WERI-Rb-1 (cell line): Measurements from ENCODE around the gene CTU2.

ENCODE experiments used
- DNase-seq: peaks from one replicate; pipeline ENCODE4 v3.0.0-alpha.2; 2020
- H3K27ac ChIP-seq: fragments of 250-450 bp; sonication (Bioruptor Pico); 2 replicates; pipeline ENCODE4 v1.5.1; 2020; ENCODE audit warnings: mild to moderate bottlenecking, moderate library complexity
- H3K27me3 ChIP-seq: fragments of 250-450 bp; sonication (Bioruptor Pico); 2 replicates; pipeline ENCODE4 v1.5.1; 2021; ENCODE audit warnings: mild to moderate bottlenecking, low read depth, moderate library complexity; ENCODE audit not compliant: insufficient read depth, severe bottlenecking
- H3K36me3 ChIP-seq: fragments of 250-450 bp; sonication (Bioruptor Pico); 2 replicates; pipeline ENCODE4 v1.5.1; 2020; ENCODE audit warnings: mild to moderate bottlenecking, moderate library complexity
- H3K4me3 ChIP-seq: 2 replicates; pipeline ENCODE4 v1.5.1; 2011; ENCODE audit warnings: low read depth, mild to moderate bottlenecking, control low read depth, low read length
- H3K9me3 ChIP-seq: fragments of 250-450 bp; sonication (Bioruptor Pico); 2 replicates; pipeline ENCODE4 v1.5.1; 2021; ENCODE audit warnings: mild to moderate bottlenecking, moderate library complexity; ENCODE audit not compliant: severe bottlenecking
- TF ChIP-seq, protein P1 (sequence below): IDR thresholded peaks from 2 replicates; pipeline ENCODE4 v1.5.1; 2011; ENCODE audit warnings: low read depth, mild to moderate bottlenecking, control low read depth, inconsistent platforms, low read length

CTU2 gene

DNA sequence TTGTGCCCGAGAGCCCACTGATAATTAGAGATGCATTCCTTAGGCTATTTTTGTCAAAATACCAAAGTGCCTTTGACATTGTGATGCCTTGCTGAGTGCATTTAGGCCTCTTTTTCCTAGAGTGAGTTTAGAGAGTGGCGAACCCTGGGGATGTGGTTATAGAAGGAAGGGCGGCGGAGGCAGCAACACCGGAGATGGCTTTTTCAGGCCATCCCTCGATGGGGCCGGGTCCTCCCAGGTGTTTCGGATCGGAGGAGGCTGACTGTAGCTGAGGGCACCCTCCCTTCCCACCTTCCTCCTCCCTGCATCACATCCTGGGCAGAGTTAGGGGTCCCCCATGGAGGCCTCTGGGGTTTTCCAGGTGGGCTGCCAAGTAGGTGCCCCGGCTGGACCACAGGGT lies 13.4 kb upstream of the CTU2 start:
- Histone ChIP-seq H3K27ac (no peak overlapping the region), H3K4me3 (no peak overlapping the region), H3K27me3 (no peaks in the 10 kb centered on the region), H3K36me3 (no peaks in the 10 kb centered on the region; the same call in 1 of the 2 replicates), H3K9me3 (no peaks in the 10 kb centered on the region)
- TF ChIP-seq, protein P1, sequence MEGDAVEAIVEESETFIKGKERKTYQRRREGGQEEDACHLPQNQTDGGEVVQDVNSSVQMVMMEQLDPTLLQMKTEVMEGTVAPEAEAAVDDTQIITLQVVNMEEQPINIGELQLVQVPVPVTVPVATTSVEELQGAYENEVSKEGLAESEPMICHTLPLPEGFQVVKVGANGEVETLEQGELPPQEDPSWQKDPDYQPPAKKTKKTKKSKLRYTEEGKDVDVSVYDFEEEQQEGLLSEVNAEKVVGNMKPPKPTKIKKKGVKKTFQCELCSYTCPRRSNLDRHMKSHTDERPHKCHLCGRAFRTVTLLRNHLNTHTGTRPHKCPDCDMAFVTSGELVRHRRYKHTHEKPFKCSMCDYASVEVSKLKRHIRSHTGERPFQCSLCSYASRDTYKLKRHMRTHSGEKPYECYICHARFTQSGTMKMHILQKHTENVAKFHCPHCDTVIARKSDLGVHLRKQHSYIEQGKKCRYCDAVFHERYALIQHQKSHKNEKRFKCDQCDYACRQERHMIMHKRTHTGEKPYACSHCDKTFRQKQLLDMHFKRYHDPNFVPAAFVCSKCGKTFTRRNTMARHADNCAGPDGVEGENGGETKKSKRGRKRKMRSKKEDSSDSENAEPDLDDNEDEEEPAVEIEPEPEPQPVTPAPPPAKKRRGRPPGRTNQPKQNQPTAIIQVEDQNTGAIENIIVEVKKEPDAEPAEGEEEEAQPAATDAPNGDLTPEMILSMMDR, result no peak
- DNase-seq, result no peak

DNA sequence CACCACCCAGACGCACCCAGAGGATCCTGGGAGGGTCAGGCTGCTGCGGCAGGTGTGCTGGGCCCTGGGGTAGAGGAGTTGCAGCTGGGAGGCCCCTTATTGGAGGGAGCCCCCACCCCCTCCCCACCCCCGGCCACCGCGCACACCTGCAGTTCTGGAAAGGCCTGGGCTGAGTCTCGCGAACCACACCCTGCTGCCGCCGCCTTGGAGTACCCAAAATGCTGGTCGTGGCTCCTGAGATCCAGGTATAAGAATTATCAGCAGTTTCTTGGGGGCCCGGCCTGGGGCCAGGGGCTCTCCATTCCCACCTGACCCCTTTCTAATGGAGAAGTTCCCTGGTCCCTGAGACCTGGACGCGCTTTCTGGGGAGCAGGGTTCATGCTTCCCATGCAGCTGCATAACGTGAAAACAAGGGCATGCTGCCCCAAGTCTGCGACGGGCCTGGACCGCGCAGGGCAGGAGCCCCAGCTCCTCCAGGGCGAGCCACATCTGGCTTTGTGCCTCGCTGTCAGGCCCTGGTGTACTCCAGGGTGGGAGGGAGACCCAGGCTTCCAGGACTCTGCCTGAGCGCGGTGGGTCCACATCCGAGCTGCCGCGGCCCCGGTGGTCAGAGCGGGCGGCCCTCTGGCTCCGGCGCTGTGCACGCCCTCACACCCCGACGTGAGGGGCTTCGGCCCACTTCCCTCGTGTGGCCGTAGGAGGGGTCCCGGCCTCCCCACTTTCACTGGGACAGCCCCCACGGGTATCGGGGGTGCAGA lies 12.7 kb upstream of the CTU2 start:
- Histone ChIP-seq H3K36me3 (no peaks in the 10 kb centered on the region; the same call in 1 of the 2 replicates), H3K4me3 (no peak overlapping the region), H3K27ac (no peak overlapping the region), H3K9me3 (no peaks in the 10 kb centered on the region), H3K27me3 (no peaks in the 10 kb centered on the region)
- TF ChIP-seq, protein P1, result no peak
- no peak for DNase-seq

DNA sequence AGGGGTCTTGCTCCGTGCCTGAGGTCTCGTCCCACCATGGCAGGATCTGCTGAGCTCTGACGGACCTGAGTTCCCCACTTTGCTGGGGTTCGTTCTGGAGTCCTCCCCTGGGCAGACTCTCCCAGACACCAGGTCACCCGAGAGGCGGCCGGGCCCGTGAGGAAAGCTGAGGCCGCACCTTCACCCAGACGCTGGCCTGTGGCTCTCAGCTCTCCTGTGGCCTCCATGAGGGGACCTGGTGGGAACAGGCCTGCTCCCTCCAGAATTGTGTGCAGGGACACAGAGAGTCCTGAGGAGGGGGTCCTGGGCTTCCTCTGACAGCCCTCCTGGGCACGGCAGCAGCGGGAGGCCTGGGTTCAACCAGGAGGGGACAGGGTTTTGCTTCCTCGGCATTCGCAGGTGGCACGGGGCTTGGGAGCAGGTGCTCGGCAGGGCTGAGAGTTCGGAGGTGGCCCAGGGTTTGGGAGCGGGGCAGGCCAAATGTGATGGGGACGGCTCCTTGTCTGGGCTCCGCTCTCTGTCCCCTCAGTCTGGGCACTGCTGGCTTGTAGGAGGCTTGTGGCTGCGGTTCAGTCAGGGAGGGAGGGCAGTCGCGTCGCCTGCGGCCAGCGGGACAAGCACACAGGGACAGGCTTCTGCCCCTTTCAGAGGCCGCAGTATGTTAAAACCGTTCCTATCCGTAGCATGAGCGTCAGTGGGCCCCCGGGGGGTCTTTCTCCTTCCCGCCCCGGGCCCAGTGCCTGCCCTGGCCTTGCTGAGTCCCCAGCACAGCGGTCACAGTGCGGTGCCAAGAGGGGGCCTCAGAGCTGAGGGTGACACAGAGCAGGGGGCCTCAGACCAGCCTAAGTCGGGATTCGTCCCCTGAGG lies 11.8 kb upstream of the CTU2 start:
- Histone ChIP-seq H3K36me3 (no peaks in the 10 kb centered on the region; the same call in 1 of the 2 replicates), H3K9me3 (no peaks in the 10 kb centered on the region), H3K4me3 (no peak overlapping the region), H3K27me3 (no peaks in the 10 kb centered on the region), H3K27ac (no peak overlapping the region)
- TF ChIP-seq, protein P1, result no peak
- DNase-seq, result no peak

DNA sequence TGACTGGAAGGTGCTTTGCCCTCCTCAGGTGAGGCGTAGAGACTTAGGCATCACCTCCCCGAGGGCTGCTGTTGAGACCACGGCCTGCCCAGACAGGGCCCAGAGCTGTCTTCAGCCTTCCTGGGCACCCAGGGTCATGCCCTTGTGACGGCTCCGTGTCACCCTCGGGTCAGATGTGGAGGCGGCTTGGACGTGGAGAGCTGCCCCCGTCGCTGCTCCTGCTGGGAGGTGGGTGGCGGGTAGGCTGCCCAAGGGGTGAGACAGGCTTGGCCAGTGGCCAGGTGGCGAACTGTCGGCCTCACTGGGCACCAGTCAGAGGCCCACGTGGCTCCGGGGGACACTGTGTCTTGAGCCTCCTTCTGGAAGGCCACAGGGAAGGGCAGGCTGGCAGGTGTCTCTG lies 11.1 kb upstream of the CTU2 start:
- no peak overlapping the region for H3K27ac ChIP-seq
- DNase-seq, result no peak
- TF ChIP-seq, protein P1, result no peak

DNA sequence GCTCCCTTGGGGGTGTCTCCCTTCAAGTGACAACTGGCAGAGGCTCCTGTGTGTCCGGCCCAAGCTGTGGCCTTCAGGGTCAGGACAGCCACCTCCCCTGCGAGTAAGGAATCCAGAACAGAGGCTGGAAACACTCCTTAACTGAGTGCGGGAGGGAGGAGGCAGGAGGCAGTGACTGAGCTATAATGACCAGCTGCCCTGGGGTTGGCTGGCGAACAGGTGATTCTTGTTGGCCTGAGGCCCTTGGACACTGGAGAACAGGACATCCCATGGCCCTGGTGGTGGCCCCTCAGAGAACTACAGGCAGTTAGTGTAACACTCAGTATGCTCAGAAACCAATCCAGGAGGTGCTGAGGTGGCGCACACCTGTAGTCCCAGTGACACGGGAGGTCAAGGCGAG lies 10.6 kb upstream of the CTU2 start:
- Histone ChIP-seq H3K27ac (no peak overlapping the region), H3K9me3 (no peaks in the 10 kb centered on the region), H3K36me3 (no peaks in the 10 kb centered on the region; the same call in 1 of the 2 replicates), H3K27me3 (no peaks in the 10 kb centered on the region), H3K4me3 (no peak overlapping the region)
- TF ChIP-seq, protein P1, result no peak
- no peak for DNase-seq

More for the DNA sequence above, 11.1 kb upstream of the CTU2 start:
- Histone ChIP-seq H3K27me3 (no peaks in the 10 kb centered on the region), H3K4me3 (no peak overlapping the region), H3K36me3 (no peaks in the 10 kb centered on the region; the same call in 1 of the 2 replicates), H3K9me3 (no peaks in the 10 kb centered on the region)
